ENCODE results near the gene VRTN.

Gene VRTN

DNA sequence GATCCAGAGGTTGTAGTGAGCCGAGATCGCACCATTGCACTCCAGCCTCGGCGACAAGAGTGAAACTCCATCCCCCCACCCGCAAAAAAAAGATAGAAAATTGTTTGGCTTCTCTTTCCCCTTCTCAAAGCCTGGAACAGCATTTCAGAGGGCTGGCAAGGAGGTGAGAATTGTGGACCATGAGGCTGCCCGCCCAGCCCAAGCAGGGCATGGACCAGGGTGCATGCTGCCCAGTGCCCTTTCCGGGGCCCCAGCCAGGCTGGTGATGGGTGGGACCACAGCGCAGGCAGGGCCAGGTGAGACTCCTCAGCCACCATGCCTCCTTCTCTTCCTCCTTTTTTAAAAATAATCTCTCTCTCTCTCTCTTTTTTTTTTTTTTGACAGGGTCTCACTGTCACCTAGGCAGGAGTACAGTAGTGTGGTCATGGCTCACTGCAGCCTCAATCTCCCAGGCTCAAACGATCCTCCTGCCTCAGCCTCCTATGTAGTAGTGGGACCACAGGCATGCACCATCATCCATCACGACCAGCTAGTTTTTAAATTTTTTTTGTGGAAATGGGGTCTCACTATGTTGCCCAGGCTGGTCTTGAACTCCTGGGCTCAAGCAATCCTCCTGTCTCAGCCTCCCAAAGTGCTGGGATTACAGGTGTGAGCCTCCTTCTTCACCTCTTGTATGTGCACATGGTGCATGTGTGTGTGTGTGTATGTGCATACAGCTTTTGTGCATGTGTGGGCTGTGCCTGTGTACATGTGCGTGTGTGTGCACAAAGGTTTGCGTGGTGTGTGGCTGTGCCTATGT, 55.5 kb downstream of the VRTN start:
- Histone ChIP-seq H3K27me3 (ENCODE audit: control insufficient read depth, insufficient read depth, low read length) (peaks cover 11% of the 10 kb centered on the region), H3K4me3 (ENCODE audit: low read length) (no peak overlapping the region), H3K36me3 (ENCODE audit: control insufficient read depth, insufficient read depth, low read length) (no peaks in the 10 kb centered on the region), H3K9me3 (ENCODE audit: control insufficient read depth, low read length) (no peaks in the 10 kb centered on the region), H3K4me1 (ENCODE audit: control insufficient read depth, insufficient read depth, low read length) (peaks cover 12% of the 10 kb centered on the region), H3K9ac (ENCODE audit: low read length) (no peak overlapping the region)

DNA sequence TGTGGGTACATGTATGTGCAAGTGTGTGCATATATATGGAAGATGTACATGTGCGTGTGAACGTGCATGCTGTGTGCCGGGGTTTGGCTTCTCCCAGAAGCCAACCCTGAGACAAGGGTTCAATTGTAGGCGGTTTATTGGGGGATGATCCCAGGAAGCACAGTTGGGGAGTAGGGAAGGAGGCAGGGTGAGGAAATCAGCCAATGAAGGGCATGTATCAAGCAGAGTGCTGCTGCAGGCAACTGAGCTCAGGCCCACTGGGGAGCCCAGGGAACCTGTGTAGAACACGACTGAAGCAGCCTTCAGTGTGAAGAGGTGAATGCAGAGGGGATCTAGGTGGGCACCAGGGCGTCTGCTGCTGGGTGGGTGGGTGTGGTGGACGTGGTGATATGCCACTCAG, 56.2 kb downstream of the VRTN start:
- H3K27me3 ChIP-seq (ENCODE audit: control insufficient read depth, insufficient read depth, low read length), result peaks cover 11% of the 10 kb centered on the region
- H3K36me3 ChIP-seq (ENCODE audit: control insufficient read depth, insufficient read depth, low read length), result no peaks in the 10 kb centered on the region
- H3K4me1 ChIP-seq (ENCODE audit: control insufficient read depth, insufficient read depth, low read length), result peaks cover 12% of the 10 kb centered on the region

DNA sequence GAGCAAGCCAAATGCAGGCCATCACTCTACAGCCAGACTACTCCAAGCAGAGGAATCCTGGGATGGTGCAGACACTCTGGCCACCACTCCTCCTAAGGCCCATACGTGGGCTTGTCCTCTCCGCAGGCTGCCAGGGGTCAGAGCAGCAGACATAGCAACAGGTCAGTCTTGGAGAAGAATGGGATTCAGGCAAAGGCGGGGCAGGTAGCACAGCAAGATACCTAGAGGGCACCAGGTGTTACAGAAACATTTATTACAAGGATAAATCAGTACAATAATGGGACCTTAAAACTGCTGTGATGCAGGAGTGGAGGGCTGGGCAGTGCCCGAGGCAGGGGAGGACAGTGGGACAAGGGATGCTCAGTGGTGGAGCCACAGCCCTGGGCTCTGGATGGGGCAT, 57.4 kb downstream of the VRTN start:
- H3K27me3 ChIP-seq (ENCODE audit: control insufficient read depth, insufficient read depth, low read length), result peaks cover 11% of the 10 kb centered on the region
- H3K9me3 ChIP-seq (ENCODE audit: control insufficient read depth, low read length), result no peaks in the 10 kb centered on the region
- no peak overlapping the region for H3K9ac ChIP-seq (ENCODE audit: low read length)
- peaks cover 12% of the 10 kb centered on the region for H3K4me1 ChIP-seq (ENCODE audit: control insufficient read depth, insufficient read depth, low read length)
- no peaks in the 10 kb centered on the region for H3K36me3 ChIP-seq (ENCODE audit: control insufficient read depth, insufficient read depth, low read length)
- no peak overlapping the region for H3K4me3 ChIP-seq (ENCODE audit: low read length)

More for the DNA sequence above, 56.2 kb downstream of the VRTN start:
- Histone ChIP-seq H3K4me3 (ENCODE audit: low read length) (no peak overlapping the region), H3K9ac (ENCODE audit: low read length) (no peak overlapping the region), H3K9me3 (ENCODE audit: control insufficient read depth, low read length) (no peaks in the 10 kb centered on the region)

DNA sequence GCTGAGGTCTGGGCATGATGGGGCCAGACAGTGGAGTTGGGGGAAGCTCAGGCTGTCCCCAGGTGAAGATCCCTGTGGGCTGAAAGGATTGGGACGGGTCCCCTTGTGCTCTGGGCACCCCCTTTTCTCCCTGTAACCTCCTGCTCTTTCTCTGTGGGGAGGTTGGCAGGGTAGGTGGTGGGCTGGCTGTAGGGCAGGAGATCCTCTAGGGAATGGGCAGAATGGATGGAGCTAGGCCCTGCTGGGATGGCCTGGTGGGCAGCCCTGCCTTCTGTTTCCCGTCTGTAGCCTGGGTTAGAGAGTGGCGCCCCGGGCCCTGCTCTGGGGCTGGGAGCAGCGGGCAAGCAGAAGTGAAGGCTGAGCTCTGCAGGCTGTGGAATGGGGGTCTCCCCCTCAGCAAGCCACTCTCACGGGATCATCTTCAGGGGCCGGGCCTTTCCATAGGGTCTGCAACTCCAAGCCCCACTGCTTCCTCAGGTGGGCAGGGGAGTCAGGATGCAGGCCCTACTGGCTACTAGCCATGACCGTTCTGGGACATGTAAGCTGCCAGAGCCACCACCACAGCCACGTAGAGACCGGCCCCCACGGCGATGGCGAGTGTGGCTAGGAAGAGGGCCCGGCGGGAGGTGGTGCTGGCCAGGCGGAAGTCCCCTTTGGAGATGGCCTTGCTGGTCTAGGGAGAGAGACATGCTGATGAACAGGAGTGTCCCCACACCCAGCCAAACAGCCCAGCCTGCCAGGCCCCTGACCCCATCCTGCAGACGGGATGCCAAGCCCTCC, 58.9 kb downstream of the VRTN start:
- peaks cover 14% of the 10 kb centered on the region for H3K27me3 ChIP-seq (ENCODE audit: control insufficient read depth, insufficient read depth, low read length)
- no peak overlapping the region for H3K9ac ChIP-seq (ENCODE audit: low read length)
- peaks cover 4% of the 10 kb centered on the region for H3K4me1 ChIP-seq (ENCODE audit: control insufficient read depth, insufficient read depth, low read length)
- no peaks in the 10 kb centered on the region for H3K9me3 ChIP-seq (ENCODE audit: control insufficient read depth, low read length)
- no peaks in the 10 kb centered on the region for H3K36me3 ChIP-seq (ENCODE audit: control insufficient read depth, insufficient read depth, low read length)
- no peak overlapping the region for H3K4me3 ChIP-seq (ENCODE audit: low read length)

DNA sequence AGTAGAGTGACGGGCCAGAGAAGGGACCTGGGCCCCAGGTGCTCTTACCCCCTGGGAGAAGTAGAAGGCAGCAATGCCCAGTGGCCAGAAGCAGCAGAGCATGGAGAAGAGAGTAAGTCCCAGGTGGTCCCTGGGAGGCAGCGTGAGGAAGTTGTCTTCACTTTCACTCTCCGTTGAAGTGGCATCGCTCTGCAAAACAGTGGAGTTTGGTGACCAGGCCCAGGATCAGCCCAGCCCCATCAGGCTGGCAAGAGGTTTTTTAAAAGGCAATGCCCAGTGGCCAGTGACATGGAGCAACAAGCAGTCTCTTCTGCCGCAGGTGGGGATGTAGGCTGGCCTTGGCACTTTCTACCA, 59.5 kb downstream of the VRTN start:
- Histone ChIP-seq H3K4me3 (ENCODE audit: low read length) (no peak overlapping the region), H3K36me3 (ENCODE audit: control insufficient read depth, insufficient read depth, low read length) (no peaks in the 10 kb centered on the region), H3K9ac (ENCODE audit: low read length) (no peak overlapping the region), H3K27me3 (ENCODE audit: control insufficient read depth, insufficient read depth, low read length) (peaks cover 14% of the 10 kb centered on the region), H3K9me3 (ENCODE audit: control insufficient read depth, low read length) (no peaks in the 10 kb centered on the region), H3K4me1 (ENCODE audit: control insufficient read depth, insufficient read depth, low read length) (no peaks in the 10 kb centered on the region)

DNA sequence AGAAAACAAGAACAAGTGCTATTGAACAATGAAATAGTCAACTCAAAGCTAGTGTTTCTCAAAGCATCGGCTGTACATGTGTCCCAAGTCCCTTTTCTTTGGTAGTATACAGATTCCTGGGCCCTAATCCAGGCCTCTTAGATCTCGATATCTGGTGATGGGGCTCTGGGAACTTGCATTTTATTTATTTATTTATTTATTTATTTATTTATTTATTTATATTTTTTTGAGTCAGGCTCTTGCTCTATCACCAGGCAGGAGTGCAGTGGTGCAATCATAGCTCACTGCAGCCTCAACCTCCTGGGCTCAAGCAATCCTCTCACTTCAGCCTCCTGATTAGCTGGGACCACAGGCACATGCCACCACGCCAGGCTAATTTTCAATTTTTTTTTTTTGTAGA, 60.6 kb downstream of the VRTN start:
- Histone ChIP-seq H3K4me1 (ENCODE audit: control insufficient read depth, insufficient read depth, low read length) (no peaks in the 10 kb centered on the region), H3K27me3 (ENCODE audit: control insufficient read depth, insufficient read depth, low read length) (peaks cover 9% of the 10 kb centered on the region), H3K9ac (ENCODE audit: low read length) (no peak overlapping the region), H3K4me3 (ENCODE audit: low read length) (no peak overlapping the region), H3K9me3 (ENCODE audit: control insufficient read depth, low read length) (no peaks in the 10 kb centered on the region), H3K36me3 (ENCODE audit: control insufficient read depth, insufficient read depth, low read length) (no peaks in the 10 kb centered on the region)

DNA sequence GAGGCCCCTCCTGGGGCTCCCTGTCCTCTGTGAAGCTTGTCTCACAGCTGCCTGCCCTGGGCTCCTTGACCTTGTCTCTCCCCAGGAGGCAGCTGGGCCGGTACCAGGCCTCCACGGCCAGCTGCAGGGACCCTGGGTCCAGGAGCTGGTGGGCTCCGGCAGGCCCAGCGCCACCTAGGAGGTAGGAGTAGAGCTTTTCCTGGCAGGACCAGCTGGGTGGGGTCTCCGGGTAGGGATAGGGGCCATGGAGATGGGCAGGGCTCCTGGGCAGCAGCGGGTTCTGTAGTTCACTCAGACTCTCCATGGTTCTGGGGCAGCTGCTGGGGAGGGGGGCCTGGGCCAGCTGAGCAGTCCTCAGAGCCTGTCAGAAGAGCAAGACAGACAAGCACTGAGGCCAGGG, 61.2 kb downstream of the VRTN start:
- no peak overlapping the region for H3K4me3 ChIP-seq (ENCODE audit: low read length)

More for the DNA sequence above, 61.2 kb downstream of the VRTN start:
- H3K36me3 ChIP-seq (ENCODE audit: control insufficient read depth, insufficient read depth, low read length), result no peaks in the 10 kb centered on the region
- H3K9ac ChIP-seq (ENCODE audit: low read length), result no peak overlapping the region
- H3K27me3 ChIP-seq (ENCODE audit: control insufficient read depth, insufficient read depth, low read length), result peaks cover 9% of the 10 kb centered on the region
- no peaks in the 10 kb centered on the region for H3K9me3 ChIP-seq (ENCODE audit: control insufficient read depth, low read length)
- no peaks in the 10 kb centered on the region for H3K4me1 ChIP-seq (ENCODE audit: control insufficient read depth, insufficient read depth, low read length)
